Activated CD4-positive, CD25-positive, alpha-beta regulatory T cell treated with anti-CD3 and anti-CD28 coated beads, Interleukin-2, amount 50 U/mL, for 16 hours (primary cell): ENCODE measurements around the gene A3GALT2.
A peak's percentile ranks its signal among the peaks of the same experiment; 100 is the strongest.

ENCODE experiments used
- DNase-seq: peaks from one replicate; pipeline ENCODE4 v3.0.0-alpha.2; 2020; ENCODE audit warnings: low read depth, low spot score

The A3GALT2 gene

GRCh38 chr1:33320619-33321165 lies at the start of gene A3GALT2:
A3GALT2 (minus strand) TSS chr1:33321098; CDS start chr1:33321098, 0 bp downstream.
- DNase-seq = no peak

DNA sequence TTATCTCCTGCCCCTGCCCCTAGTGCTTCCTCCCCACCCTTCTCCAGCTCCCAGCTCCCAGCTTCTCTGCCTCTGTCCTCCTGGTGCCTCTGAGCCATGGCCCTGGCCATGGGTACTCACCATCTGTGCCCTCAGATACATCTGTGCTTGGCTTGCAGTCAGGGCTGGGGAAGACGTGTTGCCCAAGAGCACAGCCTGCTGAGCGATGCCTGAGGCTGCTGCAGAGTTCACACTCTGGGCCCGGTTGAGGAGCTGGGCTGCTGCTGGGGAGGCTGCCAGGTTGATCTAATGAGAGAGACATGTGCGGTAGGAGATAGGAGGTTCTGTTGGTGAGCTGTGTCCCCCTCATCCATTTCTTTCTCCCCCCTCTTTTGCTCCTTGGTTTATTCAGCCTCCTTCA lies 49.4 kb upstream of the A3GALT2 start:
- no peak for DNase-seq

GRCh38 chr1:33369764-33370163 lies 48.9 kb upstream of the A3GALT2 start:
- DNase-seq = no peak

DNA sequence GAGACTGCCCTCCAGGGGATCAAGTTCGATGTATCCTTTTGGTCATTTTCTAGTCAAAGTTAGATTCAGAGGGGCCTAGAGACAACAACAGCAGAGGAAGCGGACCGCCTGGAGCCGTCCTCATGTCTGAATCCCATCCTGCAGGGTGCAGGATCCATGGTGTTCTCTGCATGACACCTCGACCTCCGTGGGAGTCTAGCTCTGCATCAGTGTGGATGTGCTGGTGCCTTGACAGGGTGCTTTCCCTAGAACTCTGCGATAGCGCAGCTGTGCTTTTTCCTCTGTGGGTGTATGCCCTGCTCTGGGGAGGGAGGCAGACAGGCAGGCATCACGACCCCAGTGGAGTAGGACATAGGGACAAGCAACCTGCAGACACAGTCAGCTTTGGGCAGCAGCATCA lies 48.2 kb upstream of the A3GALT2 start:
- no peak for DNase-seq

DNA sequence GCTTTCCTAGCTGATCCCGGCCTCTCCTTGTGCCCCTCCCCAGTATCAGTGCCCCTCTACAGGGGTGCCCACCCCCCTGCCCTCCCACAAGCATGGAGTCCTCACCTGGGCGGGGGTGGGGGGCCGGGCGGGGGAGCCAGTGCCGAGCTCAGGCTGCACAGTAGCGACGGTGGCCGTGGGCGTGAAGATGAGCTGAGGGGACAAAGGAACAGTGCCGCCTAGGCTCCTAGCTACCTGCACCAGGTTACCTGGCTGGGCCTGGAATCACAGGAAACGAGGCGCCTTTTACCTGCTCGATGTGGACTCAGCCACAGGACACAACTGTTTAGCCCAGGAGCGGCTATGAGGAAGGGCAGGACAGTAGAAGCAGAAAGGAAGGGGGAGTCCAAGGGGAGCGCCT lies 47.5 kb upstream of the A3GALT2 start:
- no peak for DNase-seq

GRCh38 chr1:33367485-33368405 lies 46.8 kb upstream of the A3GALT2 start:
- peak; percentile 75 for DNase-seq

GRCh38 chr1:33366762-33367484 lies 46.0 kb upstream of the A3GALT2 start:
- no peak for DNase-seq

DNA sequence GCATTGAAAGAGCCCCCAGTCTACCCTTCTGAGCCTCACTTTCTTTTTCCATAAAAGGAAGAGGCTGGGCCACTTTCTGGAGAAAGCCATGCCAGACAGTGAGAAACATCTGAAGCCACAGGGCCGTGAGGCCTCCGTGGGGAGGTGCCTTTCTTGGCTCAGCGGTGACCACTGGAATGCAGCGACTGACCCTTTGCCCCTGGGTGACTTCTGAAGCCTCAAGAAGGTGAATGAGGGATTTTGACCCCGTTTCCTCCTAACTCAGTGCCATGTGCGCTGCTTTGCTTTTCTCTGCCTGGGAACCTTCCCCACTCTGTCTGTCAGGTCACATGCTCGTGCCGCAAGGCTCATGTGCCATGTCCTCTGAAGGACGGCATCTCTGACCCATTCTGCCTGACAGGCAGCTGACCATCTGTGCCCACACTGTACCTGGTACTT lies 44.7 kb upstream of the A3GALT2 start:
- no peak for DNase-seq

DNA sequence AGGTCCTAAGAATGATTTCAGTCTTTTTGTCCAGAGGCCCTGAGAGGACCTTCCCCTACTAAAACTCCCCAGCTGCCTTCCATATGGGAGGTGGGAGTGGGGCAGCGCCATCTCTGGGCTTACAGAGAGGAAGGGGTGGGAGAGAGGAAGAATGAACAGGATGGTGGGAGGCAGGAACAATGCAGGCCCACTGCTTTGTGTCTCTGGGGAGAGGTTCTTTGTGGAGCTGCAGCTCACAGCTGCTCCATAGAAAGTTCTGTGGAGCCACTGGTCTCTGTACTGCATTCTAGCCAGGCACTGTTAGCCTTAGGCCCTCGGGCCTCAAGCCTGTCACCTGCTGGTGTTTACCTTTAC lies 43.6 kb upstream of the A3GALT2 start:
- DNase-seq = no peak

DNA sequence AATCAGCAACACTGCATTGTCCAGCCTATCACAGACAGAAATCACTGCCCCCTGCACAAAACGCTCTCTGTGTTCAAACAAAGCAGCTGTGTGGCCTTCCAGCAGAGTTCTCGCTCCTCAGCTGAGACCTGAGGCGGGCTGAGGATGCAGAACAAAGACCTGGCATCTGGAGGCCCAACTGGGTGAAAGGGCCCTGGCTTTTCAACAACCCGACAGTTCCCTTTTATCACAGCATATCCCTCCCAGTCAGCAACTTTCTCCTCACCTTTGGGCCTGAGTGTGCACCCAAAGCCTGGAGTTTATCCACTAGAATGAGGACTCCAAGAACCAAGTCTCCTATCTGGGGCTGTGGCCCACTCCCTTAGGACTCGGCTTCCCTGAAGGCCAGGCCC lies 42.6 kb upstream of the A3GALT2 start:
- no peak for DNase-seq

GRCh38 chr1:33363021-33363420 lies 42.1 kb upstream of the A3GALT2 start:
- DNase-seq = no peak

DNA sequence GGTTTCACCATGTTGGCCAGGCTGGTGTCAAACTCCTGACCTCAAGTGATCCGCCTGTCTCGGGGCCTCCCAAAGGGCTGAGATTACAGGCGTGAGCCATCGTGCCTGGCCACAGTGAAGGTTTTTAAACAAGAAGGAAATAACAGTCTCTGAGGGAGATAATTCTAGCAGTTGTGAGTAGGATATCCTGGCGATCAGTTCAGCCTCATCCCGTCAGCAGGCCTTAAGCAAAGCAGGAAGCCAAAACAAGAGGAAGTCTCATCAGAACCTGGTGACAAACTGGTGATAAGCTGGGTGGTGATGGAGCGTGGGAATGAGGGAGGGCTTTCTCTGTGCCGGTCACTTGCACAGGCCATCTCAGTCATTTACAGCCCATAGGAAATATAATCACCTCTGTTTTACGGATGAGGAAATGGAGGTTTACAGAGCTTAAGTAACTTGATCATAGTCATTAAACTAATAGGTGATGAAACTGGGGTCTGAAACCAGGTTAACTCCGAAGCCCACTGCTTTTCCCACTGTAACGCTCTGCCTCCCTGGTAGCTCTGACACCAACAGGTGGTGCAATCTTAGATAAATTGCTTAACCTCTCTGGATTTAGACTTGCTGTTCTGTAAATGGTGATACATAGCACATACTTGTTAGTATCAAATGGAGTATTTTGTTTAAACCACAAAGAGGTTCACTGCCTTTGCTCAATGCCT lies 40.8 kb upstream of the A3GALT2 start:
- no peak for DNase-seq

DNA sequence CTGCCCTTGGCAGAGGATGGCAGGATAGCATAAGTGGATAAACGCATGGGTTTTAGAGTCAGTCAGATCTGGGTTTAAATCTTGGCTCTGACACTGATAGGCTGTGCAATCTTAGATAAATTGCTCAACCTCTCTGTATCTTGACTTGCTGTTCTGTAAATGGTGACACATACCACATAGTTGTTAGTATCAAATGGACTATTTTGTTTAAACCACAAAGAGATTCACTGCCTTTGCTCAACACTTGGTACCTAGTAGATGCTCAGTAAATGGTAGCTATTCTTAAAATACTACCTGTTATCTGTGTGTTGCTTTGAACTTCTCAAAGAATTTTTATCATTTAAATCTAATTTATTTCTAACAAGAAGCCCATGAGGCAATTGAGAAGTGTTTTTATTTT lies 39.5 kb upstream of the A3GALT2 start:
- no peak for DNase-seq

DNA sequence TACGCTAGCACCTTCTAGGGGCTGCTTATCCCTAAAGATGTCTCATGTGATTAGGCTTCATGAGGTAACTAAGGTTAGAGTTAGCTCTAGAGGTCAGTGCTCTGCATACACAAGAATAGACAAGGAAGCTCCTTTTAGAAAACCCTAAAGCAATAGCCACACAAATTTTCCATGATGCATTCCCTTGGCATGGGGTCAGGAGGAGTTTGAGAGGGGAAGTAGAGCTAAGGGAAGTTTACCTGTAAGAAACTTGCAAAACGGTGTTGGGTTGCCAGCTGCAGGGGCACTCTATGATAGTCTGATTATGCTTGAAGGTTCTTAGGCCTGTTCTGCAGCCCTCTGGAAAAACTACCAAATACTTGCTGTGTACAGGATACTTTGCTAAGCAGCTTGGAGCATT lies 39.0 kb upstream of the A3GALT2 start:
- no peak for DNase-seq

DNA sequence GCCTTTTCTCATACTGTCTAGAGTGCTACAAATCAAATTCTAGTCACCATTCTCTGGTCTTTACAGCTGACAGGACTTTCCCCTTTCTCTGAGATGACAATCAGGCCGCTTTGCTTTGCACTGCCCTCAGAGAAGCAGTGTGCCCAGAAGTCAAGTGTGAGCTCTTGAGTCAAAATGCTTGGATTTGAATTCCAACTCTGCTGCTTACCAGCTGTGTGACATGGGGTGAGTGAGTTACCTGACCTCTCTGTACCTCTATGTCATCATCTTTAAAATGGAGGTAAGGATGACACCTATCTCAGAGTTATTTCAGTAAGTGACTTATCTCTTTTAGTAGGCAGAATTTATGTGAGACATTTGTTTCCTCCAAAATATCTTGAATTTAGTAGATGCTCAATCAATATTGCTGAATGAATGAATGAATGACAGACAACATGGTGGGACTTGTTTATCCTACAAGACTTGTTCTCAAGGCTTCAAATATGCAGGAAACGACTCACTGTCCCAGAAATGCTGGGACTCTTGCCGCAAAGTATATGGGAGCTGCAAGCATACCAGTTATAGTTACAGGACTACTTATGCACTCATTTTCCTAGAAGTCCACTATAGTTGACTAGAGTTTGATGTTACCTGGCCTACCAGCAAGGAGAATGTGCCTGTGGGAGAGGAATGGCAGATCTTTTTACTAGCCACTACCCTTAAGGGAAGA lies 38.1 kb upstream of the A3GALT2 start:
- DNase-seq = no peak

- no peak for DNase-seq
Observed at GRCh38 chr1:33358114-33358794, 37.4 kb upstream of the A3GALT2 start.

DNA sequence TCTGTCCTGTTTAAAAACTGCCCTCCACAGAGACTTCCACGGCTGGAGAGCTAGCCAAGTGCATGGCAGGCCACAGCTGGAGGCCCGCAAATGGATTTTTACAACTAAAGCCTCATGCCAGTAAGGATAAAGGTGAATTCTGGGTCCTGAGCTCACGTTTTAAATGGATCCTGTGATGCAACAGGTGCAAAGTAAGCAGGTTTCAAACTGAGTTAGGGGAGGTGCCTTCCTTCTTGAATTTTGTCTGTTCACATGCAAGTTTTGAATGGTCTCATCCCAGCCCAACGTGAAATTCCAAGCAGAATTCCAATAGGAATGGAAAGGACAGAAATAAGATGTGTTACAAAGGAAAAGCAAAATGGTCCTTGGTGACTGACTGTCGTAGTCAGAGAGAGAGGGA lies 36.2 kb upstream of the A3GALT2 start:
- DNase-seq = no peak

- no peak for DNase-seq
Observed at GRCh38 chr1:33354707-33355316, 33.9 kb upstream of the A3GALT2 start.

DNA sequence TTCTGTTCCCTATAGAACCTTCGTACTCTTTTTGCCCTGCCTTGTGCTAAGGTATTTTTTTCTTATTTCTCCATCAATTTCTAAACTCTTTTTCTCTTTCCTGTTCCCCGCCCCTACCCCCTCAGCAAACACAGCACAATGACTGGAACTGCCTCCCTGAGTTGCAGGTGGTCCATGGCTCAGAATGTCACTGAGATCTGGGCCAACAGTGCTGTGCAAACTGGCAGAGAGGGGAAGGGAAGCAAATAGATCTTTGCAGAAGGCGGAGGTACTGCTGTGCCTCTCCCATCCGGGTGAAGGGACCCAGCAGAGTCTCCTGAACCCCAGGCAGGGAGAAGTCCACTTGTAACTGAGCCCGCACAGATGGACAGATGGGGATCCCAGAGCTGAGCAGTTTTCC lies 32.6 kb upstream of the A3GALT2 start:
- DNase-seq = no peak

DNA sequence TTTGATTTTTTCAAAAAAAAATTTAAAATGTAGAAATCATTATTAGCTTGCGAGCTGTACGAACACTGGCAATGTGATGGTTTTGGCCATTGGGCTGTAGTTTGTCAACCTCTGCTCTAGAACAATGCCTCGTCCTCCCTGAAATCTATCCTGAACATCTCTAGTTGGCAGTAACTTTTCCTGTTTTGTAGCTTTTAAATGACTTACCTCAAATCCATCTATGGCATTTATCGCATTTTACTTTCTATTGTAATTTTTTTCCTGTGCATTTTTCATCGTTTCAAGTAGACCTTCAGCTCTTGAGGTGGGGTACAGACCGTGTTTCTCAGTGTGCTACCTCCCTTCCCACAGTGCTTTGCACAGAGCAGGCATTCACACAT lies 30.4 kb upstream of the A3GALT2 start:
- DNase-seq = no peak
